GM21786 (cell line): ENCODE results near the gene SPO11.

Experiments
- ATAC-seq: cut with Tn5 transposase; IDR thresholded peaks from one replicate; pipeline ENCODE4 v1.9.1; 2021; ENCODE audit not compliant: unreplicated experiment

Gene SPO11

GRCh38 chr20:57374343-57374930 is 44.8 kb downstream of the SPO11 start:
- no peak for ATAC-seq

- no peak for ATAC-seq
Observed at GRCh38 chr20:57374931-57375651, 45.5 kb downstream of the SPO11 start.

- ATAC-seq: no peak
Observed at GRCh38 chr20:57375652-57376230, 46.1 kb downstream of the SPO11 start.

- no peak for ATAC-seq
Observed at GRCh38 chr20:57377350-57377749, 47.7 kb downstream of the SPO11 start.

- ATAC-seq: no peak
Observed at GRCh38 chr20:57378107-57378506, 48.5 kb downstream of the SPO11 start.

GRCh38 chr20:57378646-57379262 is 49.2 kb downstream of the SPO11 start:
- no peak for ATAC-seq

GRCh38 chr20:57379263-57379647 is 49.7 kb downstream of the SPO11 start:
- ATAC-seq: no peak

- no peak for ATAC-seq
Observed at GRCh38 chr20:57380081-57380750, 50.6 kb downstream of the SPO11 start.

GRCh38 chr20:57381596-57382503 is 52.2 kb downstream of the SPO11 start:
- ATAC-seq: no peak

- ATAC-seq: no peak
Observed at GRCh38 chr20:57382516-57382915, 52.9 kb downstream of the SPO11 start.

GRCh38 chr20:57383447-57384347 is 54.1 kb downstream of the SPO11 start:
- no peak for ATAC-seq

- ATAC-seq: no peak
Observed at GRCh38 chr20:57384486-57384885, 54.9 kb downstream of the SPO11 start.

- ATAC-seq: no peak
Observed at GRCh38 chr20:57384953-57385761, 55.6 kb downstream of the SPO11 start.

- no peak for ATAC-seq
Observed at GRCh38 chr20:57385940-57386339, 56.3 kb downstream of the SPO11 start.

- no peak for ATAC-seq
Observed at GRCh38 chr20:57386762-57387161, 57.2 kb downstream of the SPO11 start.

GRCh38 chr20:57387463-57387862 is 57.9 kb downstream of the SPO11 start:
- no peak for ATAC-seq

- ATAC-seq: no peak
Observed at GRCh38 chr20:57387945-57388371, 58.4 kb downstream of the SPO11 start.

- ATAC-seq: peak; percentile 32
Observed at GRCh38 chr20:57388953-57389694, 59.5 kb downstream of the SPO11 start.
